ENCODE data around the gene HAGHL. TPM values are rescaled to one million over a fixed set of nuclear protein-coding genes. Genes with fewer than 3 reads are reported as not detected.

HAGHL gene, protein sequence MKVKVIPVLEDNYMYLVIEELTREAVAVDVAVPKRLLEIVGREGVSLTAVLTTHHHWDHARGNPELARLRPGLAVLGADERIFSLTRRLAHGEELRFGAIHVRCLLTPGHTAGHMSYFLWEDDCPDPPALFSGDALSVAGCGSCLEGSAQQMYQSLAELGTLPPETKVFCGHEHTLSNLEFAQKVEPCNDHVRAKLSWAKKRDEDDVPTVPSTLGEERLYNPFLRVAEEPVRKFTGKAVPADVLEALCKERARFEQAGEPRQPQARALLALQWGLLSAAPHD
- total RNA-seq (2022; extraction: Qiagen RNA extraction), result 16.0 to 19.2 TPM (median 18.8 TPM) in 5 replicates

GRCh38 chr16:726438-727290 lies at the start of gene HAGHL, which contains the start of gene CCDC78:
Gene HAGHL, plus strand, starts transcription at chr16:727106. Its CDS starts 404 bp downstream, at chr16:727510.
Gene CCDC78, minus strand, starts transcription at chr16:726443. Its CDS starts 76 bp downstream, at chr16:726367.

DNA sequence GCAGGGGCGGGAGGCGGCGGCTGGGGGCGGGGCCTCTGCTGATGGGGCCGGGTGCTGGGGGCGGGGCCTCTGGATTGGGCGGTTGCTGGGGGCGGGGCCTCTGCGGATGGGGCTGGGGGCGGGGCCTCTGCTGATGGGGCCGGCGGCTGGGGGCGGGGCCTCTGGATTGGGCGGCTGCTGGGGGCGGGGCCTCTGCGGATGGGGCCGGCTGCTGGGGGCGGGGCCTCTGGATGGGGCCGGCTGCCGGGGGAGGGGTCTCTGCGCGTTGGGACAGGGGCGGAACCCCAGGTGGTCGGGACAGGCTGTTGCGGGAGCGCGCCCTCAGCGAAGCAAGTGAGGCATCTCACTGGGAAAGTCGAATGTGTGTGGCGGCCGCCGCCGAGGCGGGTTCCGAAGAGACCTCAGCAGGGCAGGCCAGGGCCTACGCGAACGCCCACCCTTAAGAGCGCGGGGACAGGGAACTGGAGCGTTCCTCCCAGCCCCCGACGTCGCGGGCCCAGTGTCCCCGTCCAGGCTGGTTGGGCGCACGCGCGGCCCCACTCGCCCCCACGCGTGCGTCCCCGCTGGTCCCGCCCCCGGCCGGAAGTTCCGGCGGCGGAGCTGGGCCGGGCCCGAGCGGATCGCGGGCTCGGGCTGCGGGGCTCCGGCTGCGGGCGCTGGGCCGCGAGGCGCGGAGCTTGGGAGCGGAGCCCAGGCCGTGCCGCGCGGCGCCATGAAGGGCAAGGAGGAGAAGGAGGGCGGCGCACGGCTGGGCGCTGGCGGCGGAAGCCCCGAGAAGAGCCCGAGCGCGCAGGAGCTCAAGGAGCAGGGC lies 46.9 kb upstream of the HAGHL start, which contains the start of gene STUB1:
Gene STUB1, plus strand, starts transcription at position 597 of the 811 bp plus-strand sequence. Its CDS starts 116 bp downstream, at position 713.

DNA sequence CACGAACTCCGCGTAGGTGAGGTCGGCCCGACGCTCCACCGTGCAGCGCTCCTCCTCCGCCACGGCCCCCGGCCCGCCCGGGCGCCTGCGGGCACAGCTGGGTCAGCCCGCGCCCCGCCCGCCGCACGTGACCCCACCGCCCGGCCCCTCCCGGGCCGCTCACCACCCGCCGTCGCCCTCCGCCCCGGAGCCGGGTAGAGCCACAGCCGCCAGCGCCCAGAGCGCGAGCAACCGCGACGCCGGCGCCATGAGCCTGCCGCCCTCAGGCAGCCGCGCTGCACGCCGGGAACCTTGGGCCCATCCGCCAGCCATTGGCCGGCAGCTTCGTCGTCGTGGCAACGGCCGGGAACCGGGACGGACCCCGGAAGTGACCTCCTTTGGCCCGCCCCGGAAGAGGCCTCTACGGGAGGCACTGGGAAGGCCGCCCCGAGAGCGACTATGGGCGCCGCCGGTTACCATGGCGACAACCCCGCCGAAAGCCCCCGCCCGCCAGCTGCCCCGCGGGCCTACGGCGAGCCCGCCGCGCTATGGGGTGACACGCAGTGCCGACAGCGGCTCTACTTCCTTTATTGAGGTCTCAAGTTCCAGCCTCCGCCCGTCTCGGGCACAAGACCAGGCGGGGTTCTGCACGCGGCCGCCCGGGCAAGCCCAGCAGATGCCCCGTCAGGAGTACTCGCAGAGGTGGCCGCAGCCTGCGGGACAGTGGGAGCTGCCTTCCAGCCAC lies 42.7 kb upstream of the HAGHL start, which contains the start of gene JMJD8:
Gene JMJD8, minus strand, starts transcription at position 264 of the 724 bp plus-strand sequence. Its CDS starts 15 bp downstream, at position 249.

DNA sequence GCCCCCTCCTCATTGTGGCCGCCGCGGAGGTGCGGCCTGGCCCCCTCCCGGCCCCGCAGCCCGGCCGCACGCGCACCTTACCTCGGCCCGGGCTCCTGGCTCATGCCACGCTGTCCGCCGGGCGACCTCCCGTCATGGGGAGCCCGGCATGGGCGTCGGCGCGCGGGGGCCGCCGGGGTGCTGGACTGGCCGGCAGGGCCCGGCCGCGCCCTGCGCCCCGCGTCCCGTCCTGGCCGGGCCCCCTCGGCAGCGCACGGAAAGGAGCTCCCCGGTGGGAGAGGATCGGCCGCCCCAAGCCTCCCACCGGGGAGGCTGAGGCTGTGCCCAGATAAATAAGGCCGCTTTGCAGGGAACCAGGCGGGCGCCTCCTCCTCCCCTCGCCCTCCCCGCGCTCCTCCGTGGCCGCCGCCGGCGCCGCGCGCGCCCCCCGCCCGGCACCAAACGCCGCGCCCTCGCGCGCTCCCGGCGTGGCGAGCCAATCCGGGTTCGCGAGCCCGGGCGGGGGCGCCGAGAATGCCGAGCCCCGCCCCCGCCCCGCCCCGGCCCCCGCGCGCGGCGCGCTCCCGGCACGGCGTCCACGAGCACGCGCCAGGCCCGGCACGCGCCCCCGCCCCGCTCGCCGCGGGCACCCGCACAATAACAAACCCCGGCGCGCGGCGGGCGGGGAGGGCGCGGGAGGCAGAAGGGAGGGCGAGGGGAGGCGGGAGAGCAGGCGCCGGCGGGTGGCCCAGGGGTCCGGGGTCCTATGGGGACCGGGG lies 21.3 kb upstream of the HAGHL start, which contains the start of gene FBXL16:
Gene FBXL16, minus strand, starts transcription at position 371 of the 758 bp plus-strand sequence. CDS start 8,396 bp downstream, outside the sequence.

DNA sequence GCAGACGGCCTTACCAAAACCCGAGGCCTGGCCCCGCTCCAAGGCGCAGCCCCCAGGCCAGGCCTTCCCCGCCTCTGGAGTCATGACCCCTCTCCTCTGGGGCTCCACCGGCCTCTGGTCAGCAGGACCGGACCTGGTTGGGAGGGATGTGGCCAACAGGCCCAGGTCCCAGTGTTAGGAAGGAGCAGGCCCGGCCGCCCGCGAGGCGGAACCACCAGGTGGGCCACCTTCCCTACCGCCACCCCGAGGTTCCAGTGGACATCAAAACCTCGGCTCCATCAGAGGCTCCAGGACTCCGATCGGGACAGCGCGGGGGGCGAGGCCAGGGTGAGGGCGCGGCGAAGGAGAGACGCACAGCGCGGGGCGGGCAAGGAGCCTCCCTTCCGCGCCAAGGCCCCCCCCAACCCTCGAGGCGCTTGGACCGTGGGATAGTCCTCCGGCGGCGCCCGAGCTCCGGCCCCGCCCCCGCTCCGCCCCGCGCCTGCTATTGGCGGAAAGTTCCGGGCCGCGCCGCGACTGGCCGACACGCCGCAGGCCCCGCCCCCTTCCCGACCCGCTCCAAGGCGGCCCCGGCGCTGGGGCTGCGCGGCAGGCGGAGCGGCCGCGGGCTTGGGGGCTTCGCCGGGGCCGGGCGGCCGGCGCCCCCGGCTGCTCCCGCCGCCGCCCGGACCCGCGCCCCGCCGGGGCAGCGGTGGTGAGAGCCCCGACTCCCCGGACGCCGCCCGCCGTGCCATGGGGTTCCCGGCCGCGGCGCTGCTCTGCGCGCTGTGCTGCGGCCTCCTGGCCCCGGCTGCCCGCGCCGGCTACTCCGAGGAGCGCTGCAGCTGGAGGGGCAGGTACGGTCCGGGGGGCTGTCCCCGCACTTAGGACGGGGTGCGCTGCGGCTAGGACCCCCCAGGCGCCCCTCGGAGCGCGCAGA lies 12.1 kb upstream of the HAGHL start, which contains the start of gene METRN:
Gene METRN, plus strand, starts transcription at position 561 of the 919 bp plus-strand sequence. Its CDS starts 172 bp downstream, at position 733.

DNA sequence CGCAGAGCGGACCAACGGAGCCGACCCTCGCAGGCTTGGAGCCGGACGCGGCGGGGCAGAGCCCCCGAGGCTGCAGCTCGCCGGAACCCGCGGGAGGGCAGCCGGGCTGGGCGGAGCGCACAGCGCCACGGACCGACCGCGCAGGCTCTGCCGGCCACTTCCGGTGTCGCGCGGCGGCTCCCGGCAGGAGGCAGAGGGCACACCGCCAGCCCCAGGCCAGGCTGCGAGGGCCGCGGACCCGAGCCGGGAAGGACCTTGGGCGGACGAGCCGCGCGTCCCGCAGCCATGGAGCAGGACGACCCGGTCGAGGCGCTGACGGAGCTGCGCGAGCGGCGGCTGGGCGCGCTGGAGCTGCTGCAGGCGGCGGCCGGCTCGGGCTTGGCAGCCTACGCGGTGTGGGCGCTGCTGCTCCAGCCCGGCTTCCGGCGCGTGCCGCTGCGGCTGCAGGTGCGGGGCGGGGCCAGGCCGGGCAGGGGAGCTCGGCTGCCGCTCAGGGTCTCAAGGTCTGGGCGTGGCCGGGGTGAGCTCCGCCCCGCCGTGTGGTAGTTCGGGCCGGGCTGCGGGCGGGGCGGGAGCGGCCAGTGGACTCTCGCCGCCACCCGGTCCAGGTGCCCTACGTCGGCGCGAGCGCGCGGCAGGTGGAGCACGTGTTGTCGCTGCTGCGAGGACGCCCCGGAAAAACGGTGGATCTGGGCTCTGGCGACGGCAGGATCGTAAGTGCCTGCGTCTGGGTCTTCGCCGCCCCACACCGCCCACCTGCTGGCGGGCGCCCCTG lies 5.7 kb upstream of the HAGHL start, which contains the start of gene ANTKMT:
Gene ANTKMT, plus strand, starts transcription at position 157 of the 775 bp plus-strand sequence. Its CDS starts 129 bp downstream, at position 286.

DNA sequence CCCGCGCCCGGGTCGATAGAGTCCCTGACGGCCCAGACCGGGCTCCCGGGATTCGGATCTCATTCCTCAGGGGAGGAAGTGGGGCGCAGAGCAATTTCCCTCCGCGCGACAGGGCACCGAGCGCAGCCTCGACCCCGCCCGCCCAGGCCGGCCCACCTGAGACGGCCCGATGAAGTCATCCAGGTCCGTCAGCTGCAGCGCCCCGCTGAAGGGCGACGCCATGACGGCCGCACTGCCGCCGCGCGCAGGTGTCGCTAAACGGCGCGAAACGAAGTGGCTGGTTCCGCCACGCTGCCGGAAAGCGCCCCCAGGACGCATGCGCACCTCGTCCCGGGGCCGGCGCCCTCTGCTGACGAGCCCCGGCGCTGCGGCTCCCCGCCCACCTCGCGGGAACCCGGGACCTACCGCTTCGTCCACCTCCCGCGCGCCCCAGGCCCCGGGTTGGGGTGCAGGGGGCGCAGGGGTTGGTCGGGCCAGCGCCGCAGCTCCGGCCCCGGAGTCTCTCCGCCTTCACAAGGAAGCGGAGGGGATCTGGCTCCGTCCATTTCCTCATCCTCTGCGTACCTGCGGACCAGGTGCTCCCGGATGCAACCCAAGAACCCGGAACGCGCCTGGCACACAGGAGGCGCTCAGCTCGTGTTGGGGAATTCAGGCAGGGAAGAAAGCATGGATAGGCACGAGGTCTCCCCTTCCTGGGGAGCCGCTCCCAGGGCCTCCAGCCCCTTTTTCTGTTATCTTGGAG lies 14.0 kb downstream of the HAGHL start, which contains the start of gene CIAO3:
Gene CIAO3, minus strand, starts transcription at position 234 of the 742 bp plus-strand sequence. Its CDS starts 12 bp downstream, at position 222.

DNA sequence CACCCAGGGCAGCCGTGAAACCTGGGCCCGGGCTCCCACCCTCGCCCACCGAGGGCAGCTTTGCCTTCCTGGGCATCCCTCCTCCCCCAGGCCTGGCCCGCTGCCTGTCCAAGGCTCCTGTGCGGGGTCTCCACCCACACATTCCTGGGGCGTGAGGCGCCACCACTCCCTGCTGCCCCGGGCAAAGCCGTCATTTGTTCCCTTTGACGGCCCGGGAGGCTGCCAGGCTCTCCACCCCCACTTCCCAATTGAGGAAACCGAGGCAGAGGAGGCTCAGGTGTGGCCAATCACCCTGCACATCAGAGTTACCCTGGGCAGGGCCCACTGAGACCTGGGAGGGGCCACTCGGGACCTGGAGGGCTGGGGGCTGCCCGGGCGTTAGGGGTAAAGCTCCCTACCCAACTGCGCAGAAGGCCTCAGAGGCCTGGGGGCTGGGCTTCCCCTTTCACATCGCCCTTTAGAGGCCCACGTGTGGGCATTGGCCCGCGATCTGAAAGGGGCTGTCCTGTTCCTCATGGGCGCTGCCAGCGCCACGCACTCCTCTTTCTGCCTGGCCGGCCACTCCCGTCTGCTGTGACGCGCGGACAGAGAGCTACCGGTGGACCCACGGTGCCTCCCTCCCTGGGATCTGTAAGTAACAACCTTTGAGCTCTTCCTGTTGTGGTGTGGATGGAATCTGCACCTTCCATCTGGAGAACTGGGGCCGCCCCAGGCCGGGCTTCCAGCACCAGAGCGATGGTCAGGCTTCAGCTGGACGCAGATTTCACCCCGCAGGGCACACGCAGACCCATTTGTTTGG lies 33.8 kb downstream of the HAGHL start, which contains the start of gene MSLN:
Gene MSLN, plus strand, starts transcription at position 190 of the 799 bp plus-strand sequence. CDS start 1,947 bp downstream, outside the sequence.

Other genes with a start within 250 kb of the HAGHL start
- 50.9 to 69.7 TPM (median 68.7 TPM) in 5 replicates for gene CAPN15, start 199.4 kb upstream of the HAGHL start, total RNA-seq (2022; extraction: Qiagen RNA extraction)
- gene PRR35, start 166.7 kb upstream of the HAGHL start, total RNA-seq (2022; extraction: Qiagen RNA extraction), result 0.14 to 0.22 TPM (median 0.16 TPM) in 5 replicates
- 0.17 to 0.32 TPM (median 0.23 TPM) in 5 replicates for gene NHLRC4, start 160.1 kb upstream of the HAGHL start, total RNA-seq (2022; extraction: Qiagen RNA extraction)
- gene PIGQ, start 157.1 kb upstream of the HAGHL start, total RNA-seq (2022; extraction: Qiagen RNA extraction), result 30.4 to 41.6 TPM (median 38.8 TPM) in 5 replicates
- 14.8 to 19.3 TPM (median 17.6 TPM) in 5 replicates for gene RAB40C, start 137.0 kb upstream of the HAGHL start, total RNA-seq (2022; extraction: Qiagen RNA extraction)
- gene WFIKKN1, start 96.1 kb upstream of the HAGHL start, total RNA-seq (2022; extraction: Qiagen RNA extraction), result 0.10 to 0.23 TPM (median 0.18 TPM) in 5 replicates
- gene METTL26, start 90.8 kb upstream of the HAGHL start, total RNA-seq (2022; extraction: Qiagen RNA extraction), result 63.7 to 140 TPM (median 135 TPM) in 5 replicates
- 18.5 to 43.3 TPM (median 40.9 TPM) in 5 replicates for gene MCRIP2, start 85.3 kb upstream of the HAGHL start, total RNA-seq (2022; extraction: Qiagen RNA extraction)
- gene WDR90, start 77.7 kb upstream of the HAGHL start, total RNA-seq (2022; extraction: Qiagen RNA extraction), result 18.5 to 27.3 TPM (median 24.3 TPM) in 5 replicates
- gene RHOT2, start 59.0 kb upstream of the HAGHL start, total RNA-seq (2022; extraction: Qiagen RNA extraction), result 70.8 to 97.1 TPM (median 87.4 TPM) in 5 replicates
- 0.63 to 1.6 TPM (median 1.1 TPM) in 5 replicates for gene RHBDL1, start 51.4 kb upstream of the HAGHL start, total RNA-seq (2022; extraction: Qiagen RNA extraction)
- 79.2 to 127 TPM (median 122 TPM) in 5 replicates for gene STUB1, start 46.7 kb upstream of the HAGHL start, total RNA-seq (2022; extraction: Qiagen RNA extraction)
- 73.2 to 80.1 TPM (median 77.6 TPM) in 5 replicates for gene JMJD8, start 42.8 kb upstream of the HAGHL start, total RNA-seq (2022; extraction: Qiagen RNA extraction)
- gene WDR24, start 36.7 kb upstream of the HAGHL start, total RNA-seq (2022; extraction: Qiagen RNA extraction), result 5.3 to 6.9 TPM (median 6.1 TPM) in 5 replicates
- 11.9 to 16.3 TPM (median 12.7 TPM) in 5 replicates for gene FBXL16, start 21.3 kb upstream of the HAGHL start, total RNA-seq (2022; extraction: Qiagen RNA extraction)
- 58.6 to 221 TPM (median 196 TPM) in 5 replicates for gene METRN, start 12.0 kb upstream of the HAGHL start, total RNA-seq (2022; extraction: Qiagen RNA extraction)
- 23.4 to 64.7 TPM (median 56.5 TPM) in 5 replicates for gene ANTKMT, start 6.0 kb upstream of the HAGHL start, total RNA-seq (2022; extraction: Qiagen RNA extraction)
- gene CCDC78, start 663 bp upstream of the HAGHL start, total RNA-seq (2022; extraction: Qiagen RNA extraction), result 5.0 to 6.3 TPM (median 5.8 TPM) in 5 replicates
- gene CIAO3, start 13.9 kb downstream of the HAGHL start, total RNA-seq (2022; extraction: Qiagen RNA extraction), result 25.8 to 31.1 TPM (median 27.7 TPM) in 5 replicates
- gene MSLN, start 33.6 kb downstream of the HAGHL start, total RNA-seq (2022; extraction: Qiagen RNA extraction), result 2.5 to 4.0 TPM (median 3.1 TPM) in 5 replicates
- 36.3 to 54.3 TPM (median 50.8 TPM) in 5 replicates for gene RPUSD1, start 61.3 kb downstream of the HAGHL start, total RNA-seq (2022; extraction: Qiagen RNA extraction)
- gene CHTF18, start 61.5 kb downstream of the HAGHL start, total RNA-seq (2022; extraction: Qiagen RNA extraction), result 16.6 to 25.7 TPM (median 24.4 TPM) in 5 replicates
- gene GNG13, start 73.6 kb downstream of the HAGHL start, total RNA-seq (2022; extraction: Qiagen RNA extraction), result 0.14 TPM in 1 of 5 replicates, not detected in the others
- 8.4 to 14.3 TPM (median 9.5 TPM) in 5 replicates for gene LMF1, start 243.9 kb downstream of the HAGHL start, total RNA-seq (2022; extraction: Qiagen RNA extraction)

All from A549 treated with Hydrocortisone at 1 μM for 4 hours (cell line).